Astrocyte (in vitro differentiated cells and primary cell): ENCODE data around the gene OR51F2. TPM values are rescaled to one million over a fixed set of nuclear protein-coding genes. Genes with fewer than 3 reads are reported as not detected.
"Not testable (repeated sequence)": the region's sequence is repeated elsewhere in the genome, so short reads cannot be mapped to it uniquely, and the experiment has no call there.

Source experiments
- DNase-seq: peaks from one replicate; pipeline ENCODE4 v3.0.0-alpha.2; 2010; ENCODE audit warnings: low read depth
- FAIRE-seq: peaks from 2 replicates; lab custom pipeline; 2011; peaks lifted over from hg19 to GRCh38; lab: Jason Lieb, UNC
- H2AFZ ChIP-seq: 2 replicates; pipeline ENCODE4 v1.6.0; 2012; ENCODE audit warnings: low read depth, low read length, inconsistent platforms
- H3K27ac ChIP-seq: 2 replicates; pipeline ENCODE4 v1.5.1; 2011; ENCODE audit warnings: low read depth, low read length, inconsistent platforms
- H3K27me3 ChIP-seq: 2 replicates; pipeline ENCODE4 v1.6.0; 2011; ENCODE audit warnings: low read length, inconsistent platforms; ENCODE audit not compliant: insufficient read depth
- H3K36me3 ChIP-seq: 2 replicates; pipeline ENCODE4 v1.5.1; 2011; ENCODE audit warnings: low read length, inconsistent platforms; ENCODE audit not compliant: insufficient read depth
- H3K4me1 ChIP-seq: 2 replicates; pipeline ENCODE4 v1.5.1; 2011; ENCODE audit warnings: low read length, inconsistent platforms; ENCODE audit not compliant: insufficient read depth
- H3K4me2 ChIP-seq: 2 replicates; pipeline ENCODE4 v1.6.0; 2012; ENCODE audit warnings: low read length, inconsistent platforms
- H3K4me3 ChIP-seq: 2 replicates; pipeline ENCODE4 v1.5.1; 2011; ENCODE audit warnings: low read depth, mild to moderate bottlenecking, low read length, inconsistent platforms; ENCODE audit not compliant: insufficient read depth
- H3K79me2 ChIP-seq: 2 replicates; pipeline ENCODE4 v1.6.0; 2012; ENCODE audit warnings: mild to moderate bottlenecking, low read length, inconsistent platforms; ENCODE audit not compliant: insufficient read depth
- H3K9ac ChIP-seq: 2 replicates; pipeline ENCODE4 v1.6.0; 2012; ENCODE audit warnings: mild to moderate bottlenecking, low read length, inconsistent platforms
- H3K9me3 ChIP-seq: 2 replicates; pipeline ENCODE4 v1.5.1; 2012; ENCODE audit warnings: low read depth, mild to moderate bottlenecking, low read length, inconsistent platforms; ENCODE audit not compliant: insufficient read depth
- H4K20me1 ChIP-seq: 2 replicates; pipeline ENCODE4 v1.6.0; 2012; ENCODE audit warnings: low read length, inconsistent platforms; ENCODE audit not compliant: insufficient read depth
- H3K27ac Mint-ChIP-seq: one replicate; pipeline ENCODE4 v1.8.0; 2021; ENCODE audit warnings: mild to moderate bottlenecking, mixed read lengths; ENCODE audit not compliant: unreplicated experiment
- H3K27me3 Mint-ChIP-seq: one replicate; pipeline ENCODE4 v1.8.0; 2021; ENCODE audit warnings: low read depth, mixed read lengths; ENCODE audit not compliant: unreplicated experiment
- H3K36me3 Mint-ChIP-seq: one replicate; pipeline ENCODE4 v1.8.0; 2021; ENCODE audit warnings: low read depth, mixed read lengths; ENCODE audit not compliant: unreplicated experiment
- H3K4me1 Mint-ChIP-seq: one replicate; pipeline ENCODE4 v1.8.0; 2021; ENCODE audit warnings: low read depth, mixed read lengths; ENCODE audit not compliant: unreplicated experiment
- H3K4me3 Mint-ChIP-seq: one replicate; pipeline ENCODE4 v1.8.0; 2021; ENCODE audit warnings: mild to moderate bottlenecking, moderate library complexity, mixed read lengths; ENCODE audit not compliant: unreplicated experiment
- H3K9me3 Mint-ChIP-seq: one replicate; pipeline ENCODE4 v1.8.0; 2021; ENCODE audit warnings: mild to moderate bottlenecking, mixed read lengths; ENCODE audit not compliant: unreplicated experiment
- CTCF ChIP-seq: IDR thresholded peaks from 2 replicates; pipeline ENCODE4 v1.5.1; 2011; ENCODE audit warnings: low read depth, mild to moderate bottlenecking, inconsistent platforms, low read length, moderate library complexity; ENCODE audit not compliant: insufficient read depth
- EZH2 ChIP-seq: IDR thresholded peaks from 2 replicates; pipeline ENCODE4 v1.6.1; 2012; ENCODE audit warnings: mild to moderate bottlenecking, low read length, inconsistent platforms; ENCODE audit not compliant: insufficient read depth
- total RNA-seq: library from RNA; stranded (reverse); gene quantifications from 2 replicates; pipeline ENCODE4 v1.2.1, GENCODE V29; 2021

Gene OR51F2
- total RNA-seq, 1 donor from 2014 or later = not detected

- Histone ChIP-seq H3K79me2 (no peaks in the 10 kb centered on the region), H2AFZ (no peak overlapping the region), H3K27me3 (no peaks in the 10 kb centered on the region), H3K9me3 (no peaks in the 10 kb centered on the region), H3K27ac (no peak overlapping the region), H4K20me1 (no peaks in the 10 kb centered on the region), H3K9ac (no peak overlapping the region), H3K4me2 (no peak overlapping the region), H3K36me3 (no peaks in the 10 kb centered on the region), H3K4me3 (no peak overlapping the region), H3K4me1 (no peaks in the 10 kb centered on the region)
- H3K4me1 Mint-ChIP-seq = no peaks in the 10 kb centered on the region
- H3K9me3 Mint-ChIP-seq = peaks cover 1% of the 10 kb centered on the region
- no peak overlapping the region for H3K4me3 Mint-ChIP-seq
- H3K27me3 Mint-ChIP-seq = peaks cover 3% of the 10 kb centered on the region
- DNase-seq (no peak), FAIRE-seq (no peak)
- no peak overlapping the region for H3K27ac Mint-ChIP-seq
- TF ChIP-seq EZH2 = no peak
- H3K36me3 Mint-ChIP-seq = no peaks in the 10 kb centered on the region
Observed at GRCh38 chr11:4798427-4799183, 22.5 kb upstream of the OR51F2 start.

GRCh38 chr11:4801316-4801715 lies 19.8 kb upstream of the OR51F2 start:
- not testable (repeated sequence) for H3K27me3 ChIP-seq, H3K4me3 Mint-ChIP-seq, H3K4me1 Mint-ChIP-seq, H3K4me3 ChIP-seq, H3K4me2 ChIP-seq, H3K27ac Mint-ChIP-seq, H3K27ac ChIP-seq, DNase-seq, H3K27me3 Mint-ChIP-seq, H3K9me3 ChIP-seq, H3K79me2 ChIP-seq, FAIRE-seq, H2AFZ ChIP-seq, H3K36me3 ChIP-seq, H3K9ac ChIP-seq, H3K4me1 ChIP-seq, H3K9me3 Mint-ChIP-seq, H4K20me1 ChIP-seq, H3K36me3 Mint-ChIP-seq

GRCh38 chr11:4804280-4804679 lies 16.8 kb upstream of the OR51F2 start, which contains the start of gene OR52R1:
Gene OR52R1 (minus strand): TSS chr11:4804380. CDS start chr11:4804380, 0 bp downstream.
- no peak within 1 kb of the TSS for H3K27ac Mint-ChIP-seq
- H2AFZ ChIP-seq = no peak within 1 kb of the TSS
- H3K36me3 ChIP-seq = no peaks in the 10 kb centered on the region
- no peaks in the 10 kb centered on the region for H3K9me3 ChIP-seq
- H3K4me1 Mint-ChIP-seq = peaks cover 2% of the 10 kb centered on the region
- H3K9me3 Mint-ChIP-seq = peaks cover 1% of the 10 kb centered on the region
- H3K4me3 ChIP-seq = no peak within 1 kb of the TSS
- H4K20me1 ChIP-seq = no peaks in the 10 kb centered on the region
- H3K4me1 ChIP-seq = no peaks in the 10 kb centered on the region
- no peak within 1 kb of the TSS for H3K4me2 ChIP-seq
- no peak within 1 kb of the TSS for H3K9ac ChIP-seq
- DNase-seq = no peak
- FAIRE-seq = no peak
- no peak within 1 kb of the TSS for H3K4me3 Mint-ChIP-seq
- peaks cover 3% of the 10 kb centered on the region for H3K27me3 Mint-ChIP-seq
- H3K36me3 Mint-ChIP-seq = no peaks in the 10 kb centered on the region
- H3K79me2 ChIP-seq = no peaks in the 10 kb centered on the region
- no peak within 1 kb of the TSS for H3K27ac ChIP-seq
- no peaks in the 10 kb centered on the region for H3K27me3 ChIP-seq
- no peak for TF ChIP-seq CTCF
- no peak for TF ChIP-seq EZH2
